ENCODE results near the gene FSTL4. TPM values are rescaled to one million over a fixed set of nuclear protein-coding genes. Genes with fewer than 3 reads are reported as not detected.

FSTL4 gene
- total RNA-seq, 2 donors from 2014 or later: 0.26 to 1.3 TPM

- H3K4me3 ChIP-seq: no peak overlapping the region
- H3K9me3 ChIP-seq: no peaks in the 10 kb centered on the region
- no peaks in the 10 kb centered on the region for H3K27me3 ChIP-seq
- WGBS, 2 donors: 85 to 88% methylated on average over 7 of the region's 7 CpGs
- ATAC-seq (no peak), DNase-seq (no peak)
- H3K27ac ChIP-seq: no peak overlapping the region
- no peaks in the 10 kb centered on the region for H3K36me3 ChIP-seq (replicated peaks in 1 of 2; ENCODE audit: insufficient read depth in 1 of 2, low read depth in 2 of 2)
- no peak for TF ChIP-seq POLR2A (IDR thresholded peaks at IDR 0.05)
- TF ChIP-seq CTCF (IDR thresholded peaks at IDR 0.05): no peak
- H3K4me1 ChIP-seq: peaks cover 3% of the 10 kb centered on the region
- intact Hi-C loops (cut with DNase I): no loop called here
Measured at GRCh38 chr5:133232911-133233310, 379.4 kb downstream of the FSTL4 start.

GRCh38 chr5:133232435-133232834 is 379.9 kb downstream of the FSTL4 start:
- Histone ChIP-seq H3K27ac (peak overlapping the region in 3 of 4 donors; percentile 14 to 38 (median 18)), H3K27me3 (no peaks in the 10 kb centered on the region), H3K9me3 (no peaks in the 10 kb centered on the region), H3K4me3 (no peak overlapping the region), H3K36me3 (replicated peaks in 1 of 2; ENCODE audit: insufficient read depth in 1 of 2, low read depth in 2 of 2) (no peaks in the 10 kb centered on the region), H3K4me1 (peaks cover 4% of the 10 kb centered on the region)
- intact Hi-C loops (cut with DNase I): no loop called here
- no peak for TF ChIP-seq POLR2A (IDR thresholded peaks at IDR 0.05)
- TF ChIP-seq CTCF (IDR thresholded peaks at IDR 0.05): no peak
- no peak for DNase-seq
- 80 to 82% methylated on average over 3 of the region's 3 CpGs for WGBS, 2 donors
- no peak for ATAC-seq

- intact Hi-C loops (cut with DNase I): no loop called here
Measured at GRCh38 chr5:133232011-133232410, 380.3 kb downstream of the FSTL4 start.

GRCh38 chr5:133230823-133231578 is 381.3 kb downstream of the FSTL4 start:
- 64 to 70% methylated on average over 9 of the region's 9 CpGs for WGBS, 2 donors
- Histone ChIP-seq H3K36me3 (replicated peaks in 1 of 2; ENCODE audit: insufficient read depth in 1 of 2, low read depth in 2 of 2) (no peaks in the 10 kb centered on the region), H3K27me3 (no peaks in the 10 kb centered on the region), H3K9me3 (no peaks in the 10 kb centered on the region), H3K4me1 (peaks cover 14% of the 10 kb centered on the region), H3K4me3 (no peak overlapping the region), H3K27ac (no peak overlapping the region)
- TF ChIP-seq POLR2A (IDR thresholded peaks at IDR 0.05) (no peak), CTCF (IDR thresholded peaks at IDR 0.05) (no peak)
- no peak for DNase-seq
- intact Hi-C loops (cut with DNase I): no loop called here
- no peak for ATAC-seq

More at GRCh38 chr5:133232011-133232410, 380.3 kb downstream of the FSTL4 start:
- H3K36me3 ChIP-seq (replicated peaks in 1 of 2; ENCODE audit: insufficient read depth in 1 of 2, low read depth in 2 of 2): no peaks in the 10 kb centered on the region
- no peaks in the 10 kb centered on the region for H3K27me3 ChIP-seq
- 55 to 56% methylated on average over 6 of the region's 6 CpGs for WGBS, 2 donors
- ATAC-seq (peak; percentile 74), DNase-seq (peak in 3 of 4 donors; percentile 16 to 33 (median 27))
- TF ChIP-seq CTCF (IDR thresholded peaks at IDR 0.05): no peak
- TF ChIP-seq POLR2A (IDR thresholded peaks at IDR 0.05): no peak
- H3K4me3 ChIP-seq: no peak overlapping the region
- peaks cover 8% of the 10 kb centered on the region for H3K4me1 ChIP-seq
- H3K9me3 ChIP-seq: no peaks in the 10 kb centered on the region
- peak overlapping the region in 3 of 4 donors; percentile 14 to 38 (median 18) for H3K27ac ChIP-seq

Data from body of pancreas (tissue), 4 donors.